ENCODE data around the gene LEF1. TPM values are rescaled to one million over a fixed set of nuclear protein-coding genes. Genes with fewer than 3 reads are reported as not detected.
"Not testable (repeated sequence)": the region's sequence is repeated elsewhere in the genome, so short reads cannot be mapped to it uniquely, and the experiment has no call there.

The LEF1 gene
- total RNA-seq, 1 donor: 0.63 TPM

GRCh38 chr4:108013327-108013726 is 155.4 kb downstream of the LEF1 start:
- DNase-seq (ENCODE audit: low read depth): no peak
- TF ChIP-seq, protein P1, sequence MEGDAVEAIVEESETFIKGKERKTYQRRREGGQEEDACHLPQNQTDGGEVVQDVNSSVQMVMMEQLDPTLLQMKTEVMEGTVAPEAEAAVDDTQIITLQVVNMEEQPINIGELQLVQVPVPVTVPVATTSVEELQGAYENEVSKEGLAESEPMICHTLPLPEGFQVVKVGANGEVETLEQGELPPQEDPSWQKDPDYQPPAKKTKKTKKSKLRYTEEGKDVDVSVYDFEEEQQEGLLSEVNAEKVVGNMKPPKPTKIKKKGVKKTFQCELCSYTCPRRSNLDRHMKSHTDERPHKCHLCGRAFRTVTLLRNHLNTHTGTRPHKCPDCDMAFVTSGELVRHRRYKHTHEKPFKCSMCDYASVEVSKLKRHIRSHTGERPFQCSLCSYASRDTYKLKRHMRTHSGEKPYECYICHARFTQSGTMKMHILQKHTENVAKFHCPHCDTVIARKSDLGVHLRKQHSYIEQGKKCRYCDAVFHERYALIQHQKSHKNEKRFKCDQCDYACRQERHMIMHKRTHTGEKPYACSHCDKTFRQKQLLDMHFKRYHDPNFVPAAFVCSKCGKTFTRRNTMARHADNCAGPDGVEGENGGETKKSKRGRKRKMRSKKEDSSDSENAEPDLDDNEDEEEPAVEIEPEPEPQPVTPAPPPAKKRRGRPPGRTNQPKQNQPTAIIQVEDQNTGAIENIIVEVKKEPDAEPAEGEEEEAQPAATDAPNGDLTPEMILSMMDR (IDR thresholded peaks at IDR 0.05; ENCODE audit: insufficient read depth, low read length): no peak
- H3K4me3 ChIP-seq (ENCODE audit: low read depth, low read length): no peak overlapping the region

- DNase-seq (ENCODE audit: low read depth); H3K4me3 ChIP-seq (ENCODE audit: low read depth, low read length): not testable (repeated sequence)
Measured at GRCh38 chr4:108012382-108012781, 156.3 kb downstream of the LEF1 start.

- H3K4me3 ChIP-seq (ENCODE audit: low read depth, low read length): no peak overlapping the region
- DNase-seq (ENCODE audit: low read depth): peak; percentile 34
- TF ChIP-seq, protein P1 (IDR thresholded peaks at IDR 0.05; ENCODE audit: insufficient read depth, low read length): no peak
Measured at GRCh38 chr4:108010167-108010566, 158.6 kb downstream of the LEF1 start.

DNA sequence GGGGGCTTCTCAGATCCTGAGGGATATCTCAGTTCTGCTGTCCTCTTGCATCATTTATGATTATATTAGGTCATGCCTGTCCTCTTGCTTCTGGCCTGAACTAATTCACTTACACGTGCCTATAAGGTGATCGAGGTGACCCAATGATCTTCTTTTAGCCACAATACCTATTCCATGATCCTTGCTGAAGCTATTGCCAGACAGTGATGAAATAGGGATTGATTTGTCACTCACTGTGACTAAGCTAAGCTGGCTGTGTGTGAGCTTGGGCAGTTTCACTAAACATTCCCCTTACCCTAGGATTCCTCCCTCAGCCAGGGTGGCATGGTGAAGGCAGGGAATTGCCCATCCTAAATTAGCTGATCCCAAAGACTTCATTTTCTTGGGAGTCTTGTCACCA is 160.0 kb downstream of the LEF1 start:
- H3K4me3 ChIP-seq (ENCODE audit: low read depth, low read length): no peak overlapping the region
- TF ChIP-seq, protein P1 (IDR thresholded peaks at IDR 0.05; ENCODE audit: insufficient read depth, low read length): no peak
- DNase-seq (ENCODE audit: low read depth): no peak

DNA sequence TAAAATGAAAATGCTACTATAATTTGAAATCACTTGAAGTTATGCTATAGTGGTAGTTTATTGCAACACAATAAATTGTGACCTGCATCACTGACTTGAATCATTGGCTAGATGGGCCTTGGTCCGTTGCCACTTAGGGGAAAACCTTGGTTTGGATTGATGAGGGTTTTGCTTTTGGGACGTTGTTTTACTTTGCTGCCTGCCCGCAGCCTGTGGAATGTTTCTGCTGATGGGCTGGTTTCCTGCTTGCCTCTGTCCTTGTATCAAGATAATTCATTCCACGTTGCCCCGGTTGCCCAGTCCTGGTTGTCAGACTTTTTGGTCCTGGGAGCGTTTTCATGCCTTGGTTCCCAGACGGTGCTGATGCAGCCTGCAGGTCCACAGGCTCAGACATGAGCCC is 160.7 kb downstream of the LEF1 start:
- H3K4me3 ChIP-seq (ENCODE audit: low read depth, low read length): no peak overlapping the region
- TF ChIP-seq, protein P1 (IDR thresholded peaks at IDR 0.05; ENCODE audit: insufficient read depth, low read length): no peak
- no peak for DNase-seq (ENCODE audit: low read depth)

- H3K4me3 ChIP-seq (ENCODE audit: low read depth, low read length): no peak overlapping the region
- peak; percentile 7 for DNase-seq (ENCODE audit: low read depth)
- TF ChIP-seq, protein P1 (IDR thresholded peaks at IDR 0.05; ENCODE audit: insufficient read depth, low read length): no peak
Measured at GRCh38 chr4:108006361-108006760, 162.4 kb downstream of the LEF1 start.

DNA sequence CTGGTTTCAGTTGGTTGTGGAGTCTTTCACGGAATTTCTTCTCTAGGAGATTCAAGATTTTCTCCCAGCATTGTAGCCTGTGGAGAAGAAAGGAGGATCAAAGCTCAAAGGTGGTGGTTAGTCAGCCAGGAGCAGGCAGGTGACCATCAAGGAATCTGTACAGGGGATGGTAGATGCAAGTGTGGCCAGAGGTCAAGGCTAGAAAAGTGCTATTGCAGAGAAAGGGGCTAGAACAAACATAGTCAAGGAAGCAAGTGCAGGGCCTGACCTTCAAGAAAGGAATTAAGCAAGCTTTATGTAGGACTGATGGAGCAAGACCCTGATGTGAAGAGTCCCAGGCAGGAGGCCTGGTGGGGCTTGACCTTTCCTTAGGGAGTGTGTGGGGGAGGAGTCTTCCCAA is 162.9 kb downstream of the LEF1 start:
- no peak for DNase-seq (ENCODE audit: low read depth)
- TF ChIP-seq, protein P1 (IDR thresholded peaks at IDR 0.05; ENCODE audit: insufficient read depth, low read length): no peak
- H3K4me3 ChIP-seq (ENCODE audit: low read depth, low read length): no peak overlapping the region
